Measurements from ENCODE around the gene C10orf71. TPM values are rescaled to one million over a fixed set of nuclear protein-coding genes. Genes with fewer than 3 reads are reported as not detected.

Gene C10orf71
- total and polyA plus RNA-seq, 2 donors (not counting 1 experiment from before 2014, with no cell fraction given), result not detected

DNA sequence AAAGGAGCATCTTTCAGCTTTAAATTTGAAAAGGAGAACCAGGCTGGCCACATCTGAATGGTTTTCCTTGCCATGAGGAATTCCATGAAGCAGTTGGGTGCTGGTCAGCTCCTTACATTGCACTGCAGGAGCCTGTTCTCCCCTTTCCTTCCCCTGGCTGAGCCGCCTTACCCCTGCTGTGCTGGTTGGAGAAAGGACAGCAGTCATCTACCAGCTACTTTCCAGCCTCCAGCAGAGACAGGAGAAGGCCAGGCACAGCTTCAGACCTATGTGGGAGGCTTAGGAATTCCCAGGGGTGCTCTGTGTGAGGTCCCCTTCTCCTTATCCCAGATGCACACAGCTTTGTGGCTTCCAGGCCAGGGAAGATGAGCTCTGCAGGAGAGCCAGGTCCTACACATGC is 4.7 kb downstream of the C10orf71 start:
- Mint-ChIP-seq H3K4me3 (no peak overlapping the region), H3K9me3 (ENCODE audit: insufficient read depth) (no peaks in the 10 kb centered on the region), H3K4me1 (peaks cover 23% of the 10 kb centered on the region), H3K27me3 (no peaks in the 10 kb centered on the region), H3K27ac (no peak overlapping the region)
- no peaks in the 10 kb centered on the region for H3K36me3 ChIP-seq (replicated peaks in 1 of 2; ENCODE audit: control extremely low read depth in 1 of 2, control insufficient read depth in 1 of 2, extremely low read depth in 1 of 2, insufficient read depth in 2 of 2, low read length in 1 of 2)
- CTCF ChIA-PET, result interaction anchor here (0.7 kb wide), 1 partner anchor 9 kb away, joined by 3 read pairs; no protein-coding TSS in a partner anchor
- ATAC-seq (ENCODE audit: low read depth) (no peak), DNase-seq (no peak)
- TF ChIP-seq CTCF (IDR thresholded peaks at IDR 0.05) (no peak), EZH2 (IDR thresholded peaks at IDR 0.05; ENCODE audit: borderline replicate concordance, insufficient read depth, low read depth, low read length, poor library complexity, severe bottlenecking) (no peak)
- WGBS (ENCODE audit: insufficient coverage), result no CpG with 5 or more reads among the region's 1 CpG
- H3K4me2 ChIP-seq (replicated peaks; ENCODE audit: low read depth, low read length, poor library complexity, severe bottlenecking), result no peak overlapping the region
- H3K9me3 ChIP-seq (ENCODE audit: control extremely low read depth in 1 of 3, control insufficient read depth in 2 of 3, insufficient read depth in 1 of 3, low read length in 2 of 3), result peaks cover 0 to 2% (median 0%) of the 10 kb centered on the region in 3 donors
- no peaks in the 10 kb centered on the region for H3K27me3 ChIP-seq (replicated peaks in 1 of 4; ENCODE audit: control extremely low read depth in 1 of 4, control insufficient read depth in 3 of 4, insufficient read depth in 4 of 4, low read length in 3 of 4)
- POLR2A ChIA-PET, result no interaction called here
- intact Hi-C loops (cut with micrococcal nuclease), result no loop called here
- H3K4me1 ChIP-seq (ENCODE audit: control insufficient read depth in 2 of 2, insufficient read depth in 2 of 2, low read length in 2 of 2), result peaks cover 20 to 23% of the 10 kb centered on the region in 2 donors
- no peak overlapping the region for H3K9ac ChIP-seq (ENCODE audit: low read length)
- H3K79me2 ChIP-seq (ENCODE audit: control insufficient read depth, insufficient read depth, low read length), result no peaks in the 10 kb centered on the region
- H4K20me1 ChIP-seq (ENCODE audit: control insufficient read depth, insufficient read depth, low read length, poor library complexity, severe bottlenecking), result no peaks in the 10 kb centered on the region
- no peak overlapping the region for H3K27ac ChIP-seq (ENCODE audit: low read length in 2 of 2)
- no peak overlapping the region for H3K4me3 ChIP-seq (ENCODE audit: control extremely low read depth in 1 of 5, extremely low read depth in 1 of 5, insufficient read depth in 1 of 5, low read depth in 2 of 5, low read length in 4 of 5)
- no peak overlapping the region for H2AFZ ChIP-seq (ENCODE audit: insufficient read depth, low read depth, low read length, poor library complexity, severe bottlenecking)

GRCh38 chr10:49304137-49304536 is 5.2 kb downstream of the C10orf71 start:
- Histone ChIP-seq H3K27ac (ENCODE audit: low read length in 2 of 2) (no peak overlapping the region), H3K9ac (ENCODE audit: low read length) (no peak overlapping the region), H3K4me2 (replicated peaks; ENCODE audit: low read depth, low read length, poor library complexity, severe bottlenecking) (no peak overlapping the region), H4K20me1 (ENCODE audit: control insufficient read depth, insufficient read depth, low read length, poor library complexity, severe bottlenecking) (no peaks in the 10 kb centered on the region), H3K4me1 (ENCODE audit: control insufficient read depth in 2 of 2, insufficient read depth in 2 of 2, low read length in 2 of 2) (peaks cover 16 to 19% of the 10 kb centered on the region in 2 donors), H3K4me3 (ENCODE audit: control extremely low read depth in 1 of 5, extremely low read depth in 1 of 5, insufficient read depth in 1 of 5, low read depth in 2 of 5, low read length in 4 of 5) (no peak overlapping the region), H3K79me2 (ENCODE audit: control insufficient read depth, insufficient read depth, low read length) (no peaks in the 10 kb centered on the region), H3K27me3 (replicated peaks in 1 of 4; ENCODE audit: control extremely low read depth in 1 of 4, control insufficient read depth in 3 of 4, insufficient read depth in 4 of 4, low read length in 3 of 4) (no peaks in the 10 kb centered on the region), H2AFZ (ENCODE audit: insufficient read depth, low read depth, low read length, poor library complexity, severe bottlenecking) (no peak overlapping the region), H3K9me3 (ENCODE audit: control extremely low read depth in 1 of 3, control insufficient read depth in 2 of 3, insufficient read depth in 1 of 3, low read length in 2 of 3) (peaks cover 0 to 5% (median 2%) of the 10 kb centered on the region in 3 donors), H3K36me3 (replicated peaks in 1 of 2; ENCODE audit: control extremely low read depth in 1 of 2, control insufficient read depth in 1 of 2, extremely low read depth in 1 of 2, insufficient read depth in 2 of 2, low read length in 1 of 2) (no peaks in the 10 kb centered on the region)
- WGBS (ENCODE audit: insufficient coverage), result 95% methylated on average over 4 of the region's 5 CpGs
- H3K4me3 Mint-ChIP-seq, result no peak overlapping the region
- CTCF ChIA-PET, result interaction anchor here (0.7 kb wide), 1 partner anchor 9 kb away, joined by 3 read pairs; no protein-coding TSS in a partner anchor
- ATAC-seq (ENCODE audit: low read depth) (no peak), DNase-seq (no peak)
- POLR2A ChIA-PET, result no interaction called here
- H3K9me3 Mint-ChIP-seq (ENCODE audit: insufficient read depth), result no peaks in the 10 kb centered on the region
- no peaks in the 10 kb centered on the region for H3K27me3 Mint-ChIP-seq
- no peak overlapping the region for H3K27ac Mint-ChIP-seq
- TF ChIP-seq EZH2 (IDR thresholded peaks at IDR 0.05; ENCODE audit: borderline replicate concordance, insufficient read depth, low read depth, low read length, poor library complexity, severe bottlenecking) (no peak), CTCF (IDR thresholded peaks at IDR 0.05) (no peak)
- H3K4me1 Mint-ChIP-seq, result peaks cover 20% of the 10 kb centered on the region
- intact Hi-C loops (cut with micrococcal nuclease), result no loop called here
